LNCaP clone FGC (cell line): ENCODE measurements around the gene CYB5A.
"Not testable (repeated sequence)": the region's sequence is repeated elsewhere in the genome, so short reads cannot be mapped to it uniquely, and the experiment has no call there.

Experiments
- DNase-seq: peaks from one replicate; pipeline ENCODE4 v3.0.0-alpha.2; 2011; ENCODE audit warnings: low read depth
- H3K4me3 ChIP-seq: 2 replicates; pipeline ENCODE4 v1.5.1; 2011; ENCODE audit warnings: mild to moderate bottlenecking, low read depth, low read length, control low read depth
- CTCF ChIP-seq: IDR thresholded peaks from 2 replicates; pipeline ENCODE4 v1.5.1; 2012; ENCODE audit warnings: mild to moderate bottlenecking; ENCODE audit not compliant: control insufficient read depth, insufficient read depth; ENCODE audit errors: extremely low read depth

The CYB5A gene

GRCh38 chr18:74288730-74289129 is 3.0 kb downstream of the CYB5A start:
- no peak for TF ChIP-seq CTCF
- peak overlapping the region; percentile 29 for H3K4me3 ChIP-seq
- DNase-seq, result no peak

GRCh38 chr18:74288041-74288440 is 3.7 kb downstream of the CYB5A start:
- no peak for DNase-seq
- no peak for TF ChIP-seq CTCF
- peak overlapping the region; percentile 21; the same call in 1 of the 2 replicates for H3K4me3 ChIP-seq

- TF ChIP-seq CTCF, result no peak
- DNase-seq, result no peak
- no peak overlapping the region for H3K4me3 ChIP-seq
Measured at GRCh38 chr18:74286856-74287255, 4.9 kb downstream of the CYB5A start.

GRCh38 chr18:74286106-74286855 is 5.5 kb downstream of the CYB5A start:
- TF ChIP-seq CTCF, result 0 out of 2 replicates have a peak, but pooled peaks have one; percentile 9
- peak; percentile 82 for DNase-seq
- H3K4me3 ChIP-seq, result peak overlapping the region; percentile 13

- not testable (repeated sequence) for DNase-seq
Measured at GRCh38 chr18:74285583-74285982, 6.2 kb downstream of the CYB5A start.

GRCh38 chr18:74284980-74285355 is 6.8 kb downstream of the CYB5A start:
- H3K4me3 ChIP-seq, result no peak overlapping the region
- TF ChIP-seq CTCF, result no peak
- DNase-seq, result no peak

More at GRCh38 chr18:74285583-74285982, 6.2 kb downstream of the CYB5A start:
- H3K4me3 ChIP-seq, result peak overlapping the region; percentile 13

- no peak overlapping the region for H3K4me3 ChIP-seq
- DNase-seq, result peak; percentile 69
- TF ChIP-seq CTCF, result no peak
Measured at GRCh38 chr18:74284191-74284979, 7.4 kb downstream of the CYB5A start.
